Superior temporal gyrus (tissue), 1 donor: ENCODE data around the gene VKORC1.

Experiments used
- DNase-seq: peaks from one replicate; pipeline ENCODE4 v3.0.0-alpha.2; 2016; ENCODE audit errors: extremely low spot score

VKORC1 gene

GRCh38 chr16:31063495-31063842, 31.1 kb downstream of the VKORC1 start:
- DNase-seq, result no peak

DNA sequence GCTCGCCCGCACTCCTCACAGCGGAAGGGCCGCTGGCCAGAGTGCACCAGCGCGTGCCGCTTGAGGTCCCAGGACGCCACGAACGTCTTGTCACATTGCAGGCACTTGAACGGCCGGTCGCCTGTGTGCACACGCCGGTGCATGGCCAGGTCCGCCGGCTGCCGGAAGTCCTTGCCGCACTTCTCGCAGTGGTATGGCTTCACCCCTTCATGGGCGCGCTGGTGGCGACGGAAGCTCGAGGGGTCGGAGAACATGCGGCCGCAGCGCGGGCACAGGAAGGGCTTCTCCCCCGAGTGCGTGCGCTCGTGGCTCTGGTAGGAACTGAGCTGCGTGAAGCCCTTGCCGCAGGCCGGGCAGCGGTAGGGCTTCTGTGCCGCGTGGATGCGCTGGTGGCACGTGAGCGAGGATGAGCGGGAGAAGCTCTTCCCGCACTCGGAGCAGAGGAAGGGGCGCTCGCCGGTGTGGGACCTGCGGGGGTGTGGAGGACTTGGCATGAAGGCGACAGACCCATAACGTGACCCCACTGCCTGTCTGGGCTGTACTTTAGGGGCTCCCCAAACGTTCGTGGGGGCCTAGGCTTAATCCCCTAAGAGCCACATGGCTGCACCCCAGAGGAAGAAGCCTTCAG, 32.7 kb downstream of the VKORC1 start:
- no peak for DNase-seq

GRCh38 chr16:31061126-31061812, 33.3 kb downstream of the VKORC1 start:
- DNase-seq, result no peak

DNA sequence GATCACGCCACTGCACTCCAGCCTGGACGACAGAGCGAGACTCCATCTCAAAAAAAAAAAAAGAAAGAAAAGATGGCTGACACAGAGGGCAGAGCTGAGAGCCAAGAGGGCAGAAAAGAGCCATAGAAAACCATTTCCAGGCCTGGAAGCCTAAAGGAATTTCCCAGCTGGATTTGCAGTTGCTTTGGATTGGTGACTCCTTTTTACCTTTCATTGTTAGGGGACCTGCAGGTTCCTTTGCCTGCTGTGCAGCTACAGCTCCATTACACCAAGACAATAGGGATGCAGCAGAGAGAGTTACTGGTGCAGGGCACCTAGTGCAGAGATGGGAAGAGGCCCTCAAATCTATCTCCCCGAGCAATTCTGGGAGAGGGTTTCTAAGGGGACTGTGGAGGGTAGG, 39.0 kb downstream of the VKORC1 start:
- DNase-seq, result no peak

DNA sequence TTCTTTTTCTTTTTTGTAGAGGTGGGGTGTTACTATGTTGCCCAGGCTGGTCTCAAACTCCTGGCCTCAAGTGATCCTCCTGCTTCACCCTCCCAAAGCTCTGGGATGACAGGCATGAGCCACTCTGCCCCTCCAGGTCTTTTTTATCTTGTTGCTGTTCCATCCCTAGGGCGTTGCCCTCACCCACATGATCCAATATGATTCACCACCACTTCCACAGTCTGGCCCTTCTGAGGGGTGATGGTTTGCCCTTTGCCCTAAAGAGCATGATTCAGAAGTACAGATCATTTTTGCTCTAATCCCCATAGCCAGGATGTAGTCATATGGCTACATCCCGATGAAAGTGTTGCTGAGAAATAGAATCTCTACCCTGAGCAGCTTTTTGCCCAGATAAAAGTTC, 42.5 kb downstream of the VKORC1 start:
- no peak for DNase-seq

GRCh38 chr16:31050280-31051030, 44.1 kb downstream of the VKORC1 start:
- no peak for DNase-seq

GRCh38 chr16:31043898-31044481, 50.6 kb downstream of the VKORC1 start:
- no peak for DNase-seq

DNA sequence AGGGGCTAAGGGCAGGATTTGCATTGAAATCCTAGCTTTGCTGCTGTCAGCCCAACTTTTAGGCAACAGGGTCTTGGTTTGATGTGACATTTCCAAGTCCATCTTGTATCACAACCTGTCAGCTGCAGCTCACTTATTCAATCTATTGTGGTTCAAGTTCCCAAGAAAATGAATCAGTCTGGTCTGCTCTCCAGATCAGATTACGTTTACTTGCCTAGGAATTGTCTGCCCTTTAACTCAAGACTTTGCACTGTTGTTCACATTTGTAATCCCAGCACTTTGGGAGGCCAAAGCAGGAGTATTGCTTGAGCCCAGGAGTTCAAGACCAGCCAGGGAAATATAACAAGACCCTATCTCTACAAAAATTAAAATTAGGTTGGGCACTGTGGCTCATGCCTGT, 51.2 kb downstream of the VKORC1 start:
- DNase-seq, result no peak

GRCh38 chr16:31042866-31043265, 51.7 kb downstream of the VKORC1 start:
- no peak for DNase-seq
